IMR-90 (cell line): ENCODE data around the gene ULBP2.

ENCODE experiments used
- BHLHE40 ChIP-seq: fragments of 150-350 bp; IDR thresholded peaks from 2 replicates; pipeline ENCODE4 v1.6.1; 2016; ENCODE audit warnings: mild to moderate bottlenecking, low read depth, low read length
- CTCF ChIP-seq: conservative IDR thresholded peaks from 2 replicates; pipeline ENCODE4 v1.5.1; 2012; ENCODE audit warnings: mild to moderate bottlenecking, low read depth, low read length, improper control_type of control experiment
- ELK1 ChIP-seq: fragments of 150-350 bp; IDR thresholded peaks from 2 replicates; pipeline ENCODE4 v1.6.1; 2016; ENCODE audit warnings: low read depth, mild to moderate bottlenecking, low read length, moderate library complexity, borderline replicate concordance
- FOS ChIP-seq: fragments of 150-350 bp; IDR thresholded peaks from 2 replicates; pipeline ENCODE4 v1.6.1; 2016; ENCODE audit warnings: low read depth, low read length
- MAZ ChIP-seq: IDR thresholded peaks from 2 replicates; pipeline ENCODE4 v1.6.1; 2012; ENCODE audit warnings: low read depth, mild to moderate bottlenecking, low read length, improper control_type of control experiment, moderate library complexity, borderline replicate concordance
- MXI1 ChIP-seq: IDR thresholded peaks from 2 replicates; pipeline ENCODE4 v1.6.1; 2012; ENCODE audit warnings: low read depth, mild to moderate bottlenecking, low read length, moderate library complexity, borderline replicate concordance
- POLR2A ChIP-seq: IDR thresholded peaks from 2 replicates; pipeline ENCODE4 v1.6.1; 2012; ENCODE audit warnings: mild to moderate bottlenecking, low read depth, low read length
- RAD21 ChIP-seq: IDR thresholded peaks from 2 replicates; pipeline ENCODE4 v1.6.1; 2012; ENCODE audit warnings: low read length, improper control_type of control experiment
- RCOR1 ChIP-seq: IDR thresholded peaks from 2 replicates; pipeline ENCODE4 v1.6.1; 2012; ENCODE audit warnings: mild to moderate bottlenecking, low read length, improper control_type of control experiment; ENCODE audit not compliant: insufficient replicate concordance
- RFX5 ChIP-seq: IDR thresholded peaks from 2 replicates; pipeline ENCODE4 v1.8.0; 2012; ENCODE audit warnings: low read depth, mild to moderate bottlenecking, low read length, moderate library complexity

GRCh38 chr6:149929422-149929821 is 12.4 kb upstream of the ULBP2 start:
- TF ChIP-seq POLR2A (no peak), CTCF (peak; percentile 32), RFX5 (no peak), BHLHE40 (no peak), MAZ (no peak), RCOR1 (no peak), ELK1 (no peak), FOS (no peak), MXI1 (no peak), RAD21 (no peak)
